Parathyroid adenoma (tissue), 2 donors: ENCODE data around the gene RAX2.

Experiments used
- H2AFZ ChIP-seq: fragments of 300-600 bp; sonication (generic); one replicate; pipeline ENCODE4 v1.7.0; 2017; ENCODE audit warnings: antibody characterized with exemption, mild to moderate bottlenecking
- H3K27ac ChIP-seq: fragments of 300-600 bp; sonication (generic); one replicate; pipeline ENCODE4 v1.7.0; 2017
- H3K27me3 ChIP-seq: fragments of 300-600 bp; sonication (generic); one replicate; pipeline ENCODE4 v1.7.0; 2017; ENCODE audit warnings: low read length; ENCODE audit not compliant: control insufficient read depth, insufficient read depth
- H3K36me3 ChIP-seq: fragments of 300-600 bp; sonication (generic); one replicate; pipeline ENCODE4 v1.7.0; 2017; ENCODE audit warnings: low read length; ENCODE audit not compliant: control insufficient read depth, insufficient read depth
- H3K4me1 ChIP-seq: fragments of 300-600 bp; sonication (generic); one replicate; pipeline ENCODE4 v1.7.0; 2017; ENCODE audit warnings: control low read depth
- H3K4me2 ChIP-seq: fragments of 300-600 bp; sonication (generic); one replicate; pipeline ENCODE4 v1.7.0; 2017; ENCODE audit warnings: low read length
- H3K4me3 ChIP-seq: fragments of 300-600 bp; sonication (generic); one replicate; pipeline ENCODE4 v1.7.0; 2017; ENCODE audit warnings: low read depth, low read length
- H3K79me2 ChIP-seq: fragments of 300-600 bp; sonication (generic); one replicate; pipeline ENCODE4 v1.7.0; 2017; ENCODE audit warnings: control low read depth
- H3K9ac ChIP-seq: fragments of 300-600 bp; sonication (generic); one replicate; pipeline ENCODE4 v1.7.0; 2017; ENCODE audit warnings: mild to moderate bottlenecking
- H3K9me3 ChIP-seq: fragments of 300-600 bp; sonication (generic); one replicate; pipeline ENCODE4 v1.7.0; 2017; ENCODE audit warnings: low read length; ENCODE audit not compliant: control insufficient read depth
- TF ChIP-seq, protein P1 (sequence below): fragments of 300-600 bp; sonication (generic); IDR thresholded peaks from one replicate; pipeline ENCODE4 v1.7.0; 2017; ENCODE audit warnings: antibody characterized with exemption, mild to moderate bottlenecking
- donor health status: primary hyperparathyroidism.

Gene RAX2

DNA sequence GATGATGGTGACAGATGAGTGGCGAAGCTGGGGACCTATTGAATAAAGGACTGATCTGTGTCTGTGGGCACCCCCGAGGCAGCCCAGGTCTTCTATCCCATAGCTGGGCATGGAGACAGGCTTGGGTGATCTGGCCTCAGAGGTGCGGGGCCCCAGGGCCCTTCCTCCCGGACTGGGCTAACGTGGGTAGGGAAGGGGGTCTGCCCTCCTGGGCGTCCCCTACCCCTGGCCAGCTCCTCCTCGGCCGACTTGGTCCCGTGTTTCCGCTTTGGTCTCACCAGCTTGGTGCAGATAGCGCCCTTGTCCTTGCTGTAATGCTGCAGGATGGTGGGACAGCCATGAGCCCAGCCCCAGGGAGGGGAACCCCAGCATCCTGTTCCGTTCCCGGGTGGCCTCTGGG is 10.9 kb upstream of the RAX2 start:
- Histone ChIP-seq H3K9ac (no peak overlapping the region), H3K36me3 (no peaks in the 10 kb centered on the region), H3K4me2 (no peak overlapping the region), H3K4me3 (no peak overlapping the region), H3K9me3 (no peaks in the 10 kb centered on the region), H3K27me3 (no peaks in the 10 kb centered on the region), H3K27ac (no peak overlapping the region), H3K4me1 (no peaks in the 10 kb centered on the region), H3K79me2 (no peaks in the 10 kb centered on the region), H2AFZ (no peak overlapping the region)
- TF ChIP-seq, protein P1, sequence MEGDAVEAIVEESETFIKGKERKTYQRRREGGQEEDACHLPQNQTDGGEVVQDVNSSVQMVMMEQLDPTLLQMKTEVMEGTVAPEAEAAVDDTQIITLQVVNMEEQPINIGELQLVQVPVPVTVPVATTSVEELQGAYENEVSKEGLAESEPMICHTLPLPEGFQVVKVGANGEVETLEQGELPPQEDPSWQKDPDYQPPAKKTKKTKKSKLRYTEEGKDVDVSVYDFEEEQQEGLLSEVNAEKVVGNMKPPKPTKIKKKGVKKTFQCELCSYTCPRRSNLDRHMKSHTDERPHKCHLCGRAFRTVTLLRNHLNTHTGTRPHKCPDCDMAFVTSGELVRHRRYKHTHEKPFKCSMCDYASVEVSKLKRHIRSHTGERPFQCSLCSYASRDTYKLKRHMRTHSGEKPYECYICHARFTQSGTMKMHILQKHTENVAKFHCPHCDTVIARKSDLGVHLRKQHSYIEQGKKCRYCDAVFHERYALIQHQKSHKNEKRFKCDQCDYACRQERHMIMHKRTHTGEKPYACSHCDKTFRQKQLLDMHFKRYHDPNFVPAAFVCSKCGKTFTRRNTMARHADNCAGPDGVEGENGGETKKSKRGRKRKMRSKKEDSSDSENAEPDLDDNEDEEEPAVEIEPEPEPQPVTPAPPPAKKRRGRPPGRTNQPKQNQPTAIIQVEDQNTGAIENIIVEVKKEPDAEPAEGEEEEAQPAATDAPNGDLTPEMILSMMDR = no peak

DNA sequence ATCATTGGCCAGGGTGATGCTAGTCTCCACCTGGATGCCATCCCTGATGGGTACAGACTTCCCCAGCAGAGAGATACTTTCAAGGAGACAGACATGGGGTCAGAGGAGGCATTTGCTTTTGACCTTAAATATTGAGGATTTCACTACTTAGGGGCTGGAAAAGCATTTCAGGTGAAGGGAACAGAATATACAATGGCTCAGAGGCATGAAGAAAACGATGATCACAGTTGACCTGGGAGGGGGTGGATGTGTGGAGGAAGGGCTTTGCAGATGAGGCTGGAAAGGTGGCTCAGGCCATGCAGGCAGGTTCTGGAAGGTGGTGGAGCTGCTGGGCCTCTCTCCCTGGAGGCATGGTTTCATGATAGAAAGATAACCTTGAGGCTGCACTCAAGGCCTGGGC is 10.3 kb upstream of the RAX2 start:
- H3K4me3 ChIP-seq = no peak overlapping the region
- no peak overlapping the region for H3K4me2 ChIP-seq
- no peaks in the 10 kb centered on the region for H3K4me1 ChIP-seq
- H3K36me3 ChIP-seq = no peaks in the 10 kb centered on the region
- H3K27me3 ChIP-seq = no peaks in the 10 kb centered on the region
- H3K9me3 ChIP-seq = no peaks in the 10 kb centered on the region
- TF ChIP-seq, protein P1 = no peak
- H3K79me2 ChIP-seq = no peaks in the 10 kb centered on the region
- no peak overlapping the region for H2AFZ ChIP-seq
- H3K27ac ChIP-seq = no peak overlapping the region
- no peak overlapping the region for H3K9ac ChIP-seq

DNA sequence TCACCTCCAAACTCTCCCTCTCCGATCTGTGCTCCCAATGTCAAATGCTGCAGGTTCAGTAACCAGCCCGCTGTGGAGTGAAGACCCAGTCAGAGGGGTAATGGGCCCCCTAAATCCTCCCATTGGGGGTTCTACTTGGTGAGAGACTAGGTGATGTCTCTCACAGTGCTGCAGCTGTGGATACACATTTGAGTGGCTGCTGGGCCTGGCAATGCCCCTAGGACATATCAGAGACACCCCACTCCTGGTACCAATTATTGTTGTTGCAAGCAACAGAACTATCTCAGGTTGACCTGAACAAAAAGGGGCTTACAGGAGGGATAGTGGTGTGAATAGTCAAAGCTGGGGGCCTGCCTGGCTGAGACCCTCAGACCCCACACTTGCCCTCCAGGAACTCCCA is 9.6 kb upstream of the RAX2 start:
- H3K27me3 ChIP-seq = no peaks in the 10 kb centered on the region
- H3K9ac ChIP-seq = no peak overlapping the region
- H3K36me3 ChIP-seq = no peaks in the 10 kb centered on the region
- H3K4me1 ChIP-seq = no peaks in the 10 kb centered on the region
- H3K4me2 ChIP-seq = no peak overlapping the region
- no peak overlapping the region for H3K4me3 ChIP-seq
- no peaks in the 10 kb centered on the region for H3K79me2 ChIP-seq
- H3K9me3 ChIP-seq = no peaks in the 10 kb centered on the region
- H3K27ac ChIP-seq = no peak overlapping the region
- TF ChIP-seq, protein P1 = no peak
- H2AFZ ChIP-seq = no peak overlapping the region

DNA sequence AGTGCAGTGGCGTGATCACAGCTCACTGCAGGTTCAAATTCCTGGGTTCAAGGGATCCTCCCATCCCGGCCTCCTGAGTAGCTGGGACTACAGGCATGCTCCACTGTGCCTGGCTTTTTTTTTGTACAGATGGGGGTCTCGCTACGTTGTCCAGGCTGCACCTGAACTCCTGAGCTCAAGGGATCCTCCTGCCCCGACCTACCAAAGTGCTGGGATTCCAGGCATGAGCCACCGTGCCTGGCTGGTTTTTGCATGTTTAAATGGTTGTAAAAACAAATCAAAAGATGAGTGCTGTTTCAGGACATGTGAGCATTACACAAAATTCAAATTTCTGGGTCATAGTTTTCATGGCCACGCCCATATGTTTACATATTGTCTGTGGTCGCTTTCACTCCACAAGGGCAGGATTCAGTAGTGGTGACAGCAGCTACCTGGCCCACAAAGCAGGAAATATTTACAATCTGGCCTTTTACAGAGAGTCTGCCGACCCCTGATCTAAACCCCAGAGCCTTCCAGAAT is 8.8 kb upstream of the RAX2 start:
- H2AFZ ChIP-seq = no peak overlapping the region
- no peak overlapping the region for H3K27ac ChIP-seq
- H3K4me1 ChIP-seq = no peaks in the 10 kb centered on the region
- no peak overlapping the region for H3K4me2 ChIP-seq
- no peak overlapping the region for H3K4me3 ChIP-seq
- no peaks in the 10 kb centered on the region for H3K27me3 ChIP-seq
- no peaks in the 10 kb centered on the region for H3K9me3 ChIP-seq
- TF ChIP-seq, protein P1 = no peak
- no peak overlapping the region for H3K9ac ChIP-seq
- no peaks in the 10 kb centered on the region for H3K79me2 ChIP-seq
- H3K36me3 ChIP-seq = no peaks in the 10 kb centered on the region

DNA sequence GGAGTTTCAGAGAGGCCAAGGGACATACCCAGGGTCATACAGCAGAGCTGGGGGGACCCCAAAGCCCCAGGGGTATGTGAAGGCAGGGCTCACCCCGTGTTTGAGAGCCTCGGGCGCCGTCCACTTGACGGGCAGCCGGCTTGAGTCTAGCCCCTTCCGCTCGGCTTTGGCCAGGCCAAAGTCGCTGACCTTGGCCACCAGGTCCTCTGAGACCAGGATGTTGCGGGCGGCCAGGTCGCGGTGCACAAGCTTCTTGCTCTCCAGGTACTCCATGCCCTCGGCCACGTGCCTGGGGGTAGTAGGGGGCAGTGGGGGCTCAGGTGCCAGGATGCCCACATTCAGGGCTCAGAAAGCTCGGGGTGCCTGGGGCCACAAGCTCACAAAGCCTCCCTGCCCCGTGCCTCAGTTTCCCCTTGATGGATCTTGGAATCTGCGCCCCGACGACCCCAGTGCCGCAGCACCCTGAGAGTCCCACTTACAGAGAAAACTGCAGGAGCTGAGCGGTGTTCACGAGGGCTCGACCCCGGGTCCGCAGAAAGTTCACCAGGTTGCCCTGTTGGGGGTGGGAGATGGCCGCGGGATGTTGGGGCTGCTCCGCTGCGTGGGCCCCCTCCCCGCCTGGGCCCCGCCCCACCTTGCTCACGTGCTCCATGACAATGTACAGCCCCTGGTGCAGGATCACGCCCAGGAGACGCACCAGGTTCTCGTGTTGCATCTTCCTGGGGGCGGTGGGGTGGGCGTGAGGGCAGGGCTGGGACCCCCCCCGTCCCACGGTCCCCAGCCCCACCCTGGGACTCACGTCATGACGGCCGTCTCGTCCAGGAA is 7.1 kb upstream of the RAX2 start:
- H3K4me1 ChIP-seq = no peaks in the 10 kb centered on the region
- no peaks in the 10 kb centered on the region for H3K27me3 ChIP-seq
- no peaks in the 10 kb centered on the region for H3K36me3 ChIP-seq
- H3K4me3 ChIP-seq = no peak overlapping the region
- no peaks in the 10 kb centered on the region for H3K79me2 ChIP-seq
- no peak overlapping the region for H3K9ac ChIP-seq
- H3K9me3 ChIP-seq = no peaks in the 10 kb centered on the region
- no peak overlapping the region for H2AFZ ChIP-seq
- no peak overlapping the region for H3K27ac ChIP-seq
- TF ChIP-seq, protein P1 = no peak
- H3K4me2 ChIP-seq = no peak overlapping the region
